Natural killer cell treated with Interleukin-12 subunit alpha and Interleukin-12 subunit beta and Interleukin-15 and Interleukin-18, amount 100 ng/mL, for 72 hours (primary cell): ENCODE measurements around the gene PARP9. TPM values are rescaled to one million over a fixed set of nuclear protein-coding genes. Genes with fewer than 3 reads are reported as not detected.
A peak's percentile ranks its signal among the peaks of the same experiment; 100 is the strongest.
"Not testable (repeated sequence)": the region's sequence is repeated elsewhere in the genome, so short reads cannot be mapped to it uniquely, and the experiment has no call there.

ENCODE experiments used
- ATAC-seq, 2 donors: fragments of 150-1000 bp; cut with Tn5 transposase in 1 of 2; sonication (Bioruptor Pico), chemical (Tn5 transposase) in 1 of 2; 2 replicates each; pipeline ENCODE4 v1.10.0; 2021
- DNase-seq: peaks from one replicate; pipeline ENCODE4 v3.0.0; 2022; ENCODE audit warnings: low spot score
- H3K27ac Mint-ChIP-seq, 2 donors: 1 replicate in 1 of 2; 2 replicates in 1 of 2; pipeline ENCODE4 v1.8.0; 2022; ENCODE audit warnings: mixed read lengths in 2 of 2, mild to moderate bottlenecking in 1 of 2, moderate library complexity in 1 of 2
- H3K27me3 Mint-ChIP-seq, 2 donors: 1 replicate in 1 of 2; 2 replicates in 1 of 2; pipeline ENCODE4 v1.8.0; 2022; ENCODE audit warnings: mixed read lengths in 2 of 2
- H3K36me3 Mint-ChIP-seq: one replicate; pipeline ENCODE4 v1.8.0; 2022; ENCODE audit warnings: mixed read lengths
- H3K4me1 Mint-ChIP-seq, 2 donors: 1 replicate in 1 of 2; 2 replicates in 1 of 2; pipeline ENCODE4 v1.8.0; 2022; ENCODE audit warnings: low read depth in 2 of 2, mixed read lengths in 2 of 2, mild to moderate bottlenecking in 1 of 2
- H3K4me3 Mint-ChIP-seq: one replicate; pipeline ENCODE4 v1.8.0; 2022; ENCODE audit warnings: mixed read lengths
- H3K9me3 Mint-ChIP-seq: 2 replicates; pipeline ENCODE4 v1.8.0; 2022; ENCODE audit warnings: mixed read lengths
- total RNA-seq, 2 donors: library from RNA; stranded (reverse); gene quantifications; one replicate each; pipeline ENCODE4 v1.2.3, GENCODE V29; 2022

The PARP9 gene
- total RNA-seq, 2 donors from 2014 or later: 45.5 to 61.7 TPM

DNA sequence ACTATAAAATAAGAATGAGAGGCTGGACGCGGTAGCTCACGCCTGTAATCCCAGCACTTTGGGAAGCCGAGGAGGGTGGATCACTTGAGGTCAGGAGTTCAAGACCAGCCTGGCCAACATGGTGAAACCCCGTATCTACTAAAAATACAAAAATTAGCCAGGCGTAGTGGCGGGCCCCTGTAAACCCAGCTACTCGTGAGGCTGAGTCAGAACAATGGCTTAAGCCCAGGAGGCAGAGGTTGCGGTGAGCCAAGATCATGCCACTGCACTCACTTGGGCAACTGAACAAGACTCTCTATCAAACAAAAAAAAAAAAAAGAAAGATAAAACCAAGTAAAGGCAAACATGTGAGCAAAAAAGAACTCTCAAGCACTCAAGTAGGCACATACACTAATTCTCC is 55.2 kb downstream of the PARP9 start:
- peaks cover 48 to 72% of the 10 kb centered on the region in 2 donors for H3K4me1 Mint-ChIP-seq
- not testable (repeated sequence) for H3K27ac Mint-ChIP-seq, H3K36me3 Mint-ChIP-seq

DNA sequence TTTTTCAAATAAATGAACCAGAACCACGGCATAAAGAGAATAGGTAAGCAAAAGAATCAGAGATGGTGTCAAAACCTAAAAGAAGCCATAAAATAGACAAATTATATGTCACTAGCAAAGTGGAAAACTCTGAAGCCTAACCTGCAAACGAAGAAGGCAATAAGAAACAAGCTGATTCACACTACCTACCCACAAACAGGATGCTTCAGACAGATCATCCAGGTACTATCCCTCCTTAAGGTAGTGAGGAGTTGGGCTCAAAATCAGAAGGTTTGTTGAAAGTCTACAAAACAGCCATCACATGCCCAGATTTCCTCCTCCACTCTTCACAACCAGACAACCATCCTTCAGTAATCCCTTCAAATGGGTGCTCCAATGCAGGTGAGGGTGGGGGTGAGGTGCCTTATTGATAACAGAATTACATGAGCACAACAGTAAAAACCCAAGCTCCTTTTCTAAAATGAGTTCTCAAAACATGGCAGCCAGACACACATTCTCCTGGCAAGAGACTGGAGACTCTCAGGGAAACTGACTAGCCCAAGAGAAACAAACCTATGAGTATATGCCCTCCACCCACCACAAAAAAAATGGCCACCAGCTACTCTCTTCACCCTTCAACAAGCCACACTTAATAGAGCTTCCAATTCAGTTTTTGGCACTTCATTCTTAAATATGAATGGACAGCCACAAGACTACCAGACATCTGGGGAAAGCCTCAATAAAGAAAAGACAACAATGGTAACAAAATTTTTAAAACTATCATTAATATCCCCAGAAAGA is 55.8 kb downstream of the PARP9 start:
- ATAC-seq (no peak), DNase-seq (no peak)
- Mint-ChIP-seq H3K27me3 (no peaks in the 10 kb centered on the region), H3K9me3 (no peaks in the 10 kb centered on the region), H3K4me3 (no peak overlapping the region), H3K27ac (no peak overlapping the region), H3K4me1 (peaks cover 44 to 71% of the 10 kb centered on the region in 2 donors), H3K36me3 (no peaks in the 10 kb centered on the region)

More for the DNA sequence above, 55.2 kb downstream of the PARP9 start:
- ATAC-seq, H3K9me3 Mint-ChIP-seq, H3K27me3 Mint-ChIP-seq, DNase-seq, H3K4me3 Mint-ChIP-seq: not testable (repeated sequence)

DNA sequence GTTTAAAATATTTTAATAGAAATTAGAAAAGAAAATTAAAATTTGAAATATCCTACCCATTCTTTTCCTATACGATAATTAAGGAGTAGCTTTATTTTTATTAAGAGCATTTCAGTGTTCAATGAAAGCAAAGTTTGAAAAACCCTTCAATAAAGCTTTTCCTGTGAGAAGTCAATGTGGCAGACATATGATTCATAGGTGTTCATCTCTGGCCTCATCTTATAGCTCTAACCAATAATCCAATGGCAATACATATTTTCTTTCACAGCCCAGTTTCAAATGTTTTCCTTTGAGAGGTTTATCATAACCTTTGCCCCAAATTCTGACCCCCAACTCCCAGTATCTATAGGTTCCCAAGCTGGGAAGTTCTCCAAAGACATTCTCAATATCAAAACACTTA is 57.6 kb downstream of the PARP9 start:
- no peak overlapping the region for H3K27ac Mint-ChIP-seq
- ATAC-seq (peak in 1 of 2 donors; percentile 57), DNase-seq (no peak)
- no peaks in the 10 kb centered on the region for H3K36me3 Mint-ChIP-seq
- no peaks in the 10 kb centered on the region for H3K27me3 Mint-ChIP-seq
- H3K4me3 Mint-ChIP-seq: peak overlapping the region; percentile 24
- peaks cover 52 to 77% of the 10 kb centered on the region in 2 donors for H3K4me1 Mint-ChIP-seq
- no peaks in the 10 kb centered on the region for H3K9me3 Mint-ChIP-seq

DNA sequence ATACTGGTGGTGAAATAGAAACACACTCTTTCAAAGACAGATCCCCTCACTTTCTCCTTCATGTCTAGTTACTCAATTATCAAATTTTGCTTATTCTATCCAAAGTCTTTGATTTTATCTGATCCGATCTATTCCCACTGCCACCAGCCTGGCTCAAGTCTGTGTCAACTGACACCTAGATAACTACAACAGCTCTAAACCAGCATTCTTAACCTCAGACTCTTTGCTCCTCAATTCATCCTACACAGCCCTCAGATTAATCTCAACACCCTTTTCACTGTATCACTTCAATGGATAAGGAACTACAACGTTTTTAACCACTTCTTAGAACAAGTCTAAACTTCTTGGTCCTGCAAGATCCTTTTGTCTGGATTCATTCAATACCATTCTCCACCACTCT is 58.4 kb downstream of the PARP9 start:
- Mint-ChIP-seq H3K4me1 (peaks cover 52 to 77% of the 10 kb centered on the region in 2 donors), H3K27ac (no peak overlapping the region), H3K36me3 (no peaks in the 10 kb centered on the region), H3K4me3 (no peak overlapping the region), H3K27me3 (no peaks in the 10 kb centered on the region), H3K9me3 (no peaks in the 10 kb centered on the region)
- no peak for DNase-seq
- no peak for ATAC-seq

DNA sequence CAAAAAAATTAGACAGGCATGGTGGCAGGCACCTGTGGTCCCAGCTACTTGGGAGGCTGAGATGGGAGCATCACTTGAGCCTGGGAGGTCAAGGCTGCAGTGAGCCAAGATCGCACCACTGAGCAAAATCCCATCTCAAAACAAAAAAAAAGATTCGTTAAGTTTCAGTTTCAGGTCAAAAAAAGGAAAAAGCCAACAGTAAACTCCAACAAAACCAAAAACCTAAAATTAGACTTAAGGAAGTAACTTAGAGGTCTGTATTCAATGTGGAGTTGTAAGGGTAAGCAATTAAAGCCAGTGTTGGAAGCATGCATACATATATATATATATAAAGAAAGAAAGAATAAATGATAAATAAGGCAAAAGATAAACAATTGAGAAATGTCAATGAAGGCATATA is 61.2 kb downstream of the PARP9 start:
- no peaks in the 10 kb centered on the region for H3K9me3 Mint-ChIP-seq

DNA sequence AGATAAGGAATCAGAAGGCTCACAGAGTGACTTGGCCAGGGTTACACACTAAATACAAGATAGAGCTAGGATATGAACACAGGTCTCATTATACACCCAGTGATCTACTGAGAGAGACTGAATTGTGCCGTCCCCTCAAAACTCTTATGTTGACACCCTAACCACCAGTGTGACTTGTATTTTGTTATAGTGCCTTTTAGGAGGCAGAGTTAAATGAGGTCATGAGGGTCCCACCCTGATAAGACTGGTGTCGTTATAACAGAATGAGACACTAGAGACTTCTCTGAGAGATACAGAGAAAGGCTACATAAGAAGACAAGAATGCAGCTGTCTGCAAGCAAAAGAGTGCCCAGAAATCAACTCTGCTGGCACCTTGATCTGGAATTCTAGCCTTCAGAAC is 62.0 kb downstream of the PARP9 start:
- peak in 1 of 2 donors; percentile 39 for ATAC-seq
- no peaks in the 10 kb centered on the region for H3K27me3 Mint-ChIP-seq
- peak overlapping the region in 1 of 2 donors; percentile 60 for H3K27ac Mint-ChIP-seq
- H3K9me3 Mint-ChIP-seq: no peaks in the 10 kb centered on the region
- DNase-seq: no peak
- no peak overlapping the region for H3K4me3 Mint-ChIP-seq
- peaks cover 58 to 72% of the 10 kb centered on the region in 2 donors for H3K4me1 Mint-ChIP-seq
- H3K36me3 Mint-ChIP-seq: no peaks in the 10 kb centered on the region

More for the DNA sequence above, 61.2 kb downstream of the PARP9 start:
- ATAC-seq (no peak), DNase-seq (no peak)
- Mint-ChIP-seq H3K36me3 (no peaks in the 10 kb centered on the region), H3K27ac (no peak overlapping the region), H3K4me1 (peaks cover 53 to 68% of the 10 kb centered on the region in 2 donors), H3K27me3 (no peaks in the 10 kb centered on the region), H3K4me3 (no peak overlapping the region)

DNA sequence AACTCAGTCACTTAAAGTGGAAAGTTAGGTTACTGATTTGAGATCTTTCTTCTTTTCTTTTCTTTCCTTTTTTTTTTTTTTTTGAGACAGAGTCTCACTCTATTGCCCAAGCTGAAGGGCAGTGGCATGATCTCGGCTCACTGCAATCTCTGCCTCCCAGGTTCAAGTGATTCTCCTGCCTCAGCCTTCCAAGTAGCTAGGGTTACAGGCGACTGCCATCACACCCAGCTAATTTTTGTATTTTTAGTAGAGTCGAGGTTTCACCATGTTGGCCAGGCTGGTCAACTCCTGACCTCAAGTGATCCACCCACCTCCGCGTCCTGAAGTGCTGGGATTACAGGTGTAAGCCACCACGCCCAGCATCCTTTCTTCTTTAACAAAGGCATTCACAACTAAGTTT is 63.1 kb downstream of the PARP9 start:
- not testable (repeated sequence) for H3K27me3 Mint-ChIP-seq, DNase-seq, H3K9me3 Mint-ChIP-seq, ATAC-seq, H3K4me3 Mint-ChIP-seq, H3K36me3 Mint-ChIP-seq
- H3K27ac Mint-ChIP-seq: peak overlapping the region in 1 of 2 donors; percentile 60
- peaks cover 56 to 67% of the 10 kb centered on the region in 2 donors for H3K4me1 Mint-ChIP-seq

DNA sequence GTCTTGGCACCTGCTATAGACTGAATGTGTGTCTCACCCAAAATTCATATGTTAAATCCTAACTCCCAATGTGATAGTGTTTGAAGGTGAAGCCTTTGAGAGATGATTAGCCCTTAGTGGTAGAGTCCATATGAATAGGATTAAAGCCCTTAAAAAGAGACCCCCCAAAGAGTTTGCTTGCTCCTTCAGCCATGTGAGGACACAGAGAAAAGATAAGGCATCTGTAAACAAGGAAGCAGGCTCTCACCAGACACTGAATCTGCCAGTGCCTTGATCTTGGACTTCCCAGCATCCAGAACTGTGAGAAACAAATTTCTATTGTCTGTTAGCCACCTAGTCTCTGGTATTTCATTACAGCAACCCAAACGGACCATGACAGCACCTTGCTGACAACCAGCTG is 65.9 kb downstream of the PARP9 start:
- H3K4me3 Mint-ChIP-seq: peak overlapping the region; percentile 44
- no peaks in the 10 kb centered on the region for H3K9me3 Mint-ChIP-seq
- H3K27me3 Mint-ChIP-seq: no peaks in the 10 kb centered on the region
- H3K27ac Mint-ChIP-seq: no peak overlapping the region
- no peak for ATAC-seq
- no peak for DNase-seq
- peaks cover 10% of the 10 kb centered on the region for H3K36me3 Mint-ChIP-seq
- peaks cover 48 to 60% of the 10 kb centered on the region in 2 donors for H3K4me1 Mint-ChIP-seq

DNA sequence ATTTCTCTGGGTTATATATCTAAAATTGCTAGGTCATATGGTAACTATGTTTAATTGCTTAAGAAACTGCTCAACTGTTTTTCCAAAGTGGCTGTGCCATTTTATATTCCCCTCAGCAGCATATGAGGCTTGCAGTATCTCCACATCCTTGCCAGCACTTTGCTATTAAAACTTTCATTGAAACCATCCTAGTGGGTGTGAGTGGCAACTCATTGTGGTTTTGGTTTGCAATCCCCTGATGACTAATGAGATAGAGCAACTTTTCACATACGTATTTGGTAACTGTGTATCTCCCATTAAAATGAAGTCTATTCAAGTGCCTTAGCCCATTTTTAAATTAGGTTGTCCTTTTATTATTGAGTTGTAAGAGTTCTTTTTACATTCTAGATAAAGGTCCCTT is 66.7 kb downstream of the PARP9 start:
- no peaks in the 10 kb centered on the region for H3K27me3 Mint-ChIP-seq
- H3K4me1 Mint-ChIP-seq: peaks cover 42 to 57% of the 10 kb centered on the region in 2 donors
- peak; percentile 82 for DNase-seq
- ATAC-seq: peak; percentile 98 to 99
- H3K9me3 Mint-ChIP-seq: no peaks in the 10 kb centered on the region
- H3K27ac Mint-ChIP-seq: no peak overlapping the region
- peak overlapping the region; percentile 44 for H3K4me3 Mint-ChIP-seq
- H3K36me3 Mint-ChIP-seq: peaks cover 14% of the 10 kb centered on the region

DNA sequence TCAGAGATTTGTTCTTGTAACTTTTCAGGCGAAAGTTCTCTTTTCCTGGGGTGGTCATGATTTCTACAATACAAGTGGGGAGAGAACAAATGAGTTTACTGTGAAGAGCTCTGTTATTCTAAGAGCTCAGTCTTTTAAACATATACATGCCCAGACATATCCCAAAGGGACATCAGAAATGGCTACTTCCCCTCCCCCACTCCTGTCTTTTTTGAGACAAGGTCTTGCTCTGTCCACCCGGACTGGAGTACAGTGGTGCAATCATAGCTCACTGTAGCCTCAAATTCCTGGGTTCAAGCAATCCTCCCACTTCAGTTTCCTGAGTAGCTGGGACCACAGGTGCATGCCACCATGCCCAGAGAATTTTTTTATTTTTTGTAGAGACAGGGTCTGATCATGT is 67.6 kb downstream of the PARP9 start:
- Mint-ChIP-seq H3K27ac (no peak overlapping the region), H3K27me3 (no peaks in the 10 kb centered on the region), H3K9me3 (no peaks in the 10 kb centered on the region), H3K4me3 (no peak overlapping the region), H3K4me1 (peaks cover 33 to 48% of the 10 kb centered on the region in 2 donors), H3K36me3 (peaks cover 14% of the 10 kb centered on the region)
- ATAC-seq (no peak), DNase-seq (no peak)

DNA sequence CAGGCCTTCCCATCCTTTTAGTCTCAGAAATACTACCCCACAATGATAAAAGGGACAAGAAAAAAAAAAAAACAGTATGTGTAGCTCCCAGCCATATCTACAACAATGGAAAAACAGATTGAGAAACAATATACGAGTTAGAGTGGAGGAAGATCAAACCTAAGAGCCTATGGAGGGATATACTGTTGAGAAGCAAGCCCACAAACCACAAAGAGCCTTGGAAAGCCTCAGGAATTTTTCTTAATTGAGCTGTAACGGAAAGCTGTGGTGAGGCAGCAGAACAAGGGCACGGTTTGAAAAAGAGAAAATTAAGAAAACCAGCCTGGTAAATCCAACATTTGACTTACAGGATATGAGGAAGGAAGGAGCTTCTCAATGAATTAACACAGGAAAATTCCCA is 70.8 kb downstream of the PARP9 start:
- Mint-ChIP-seq H3K4me3 (no peak overlapping the region), H3K27me3 (no peaks in the 10 kb centered on the region), H3K27ac (no peak overlapping the region), H3K36me3 (peaks cover 14% of the 10 kb centered on the region), H3K4me1 (peaks cover 26 to 30% of the 10 kb centered on the region in 2 donors), H3K9me3 (no peaks in the 10 kb centered on the region)
- DNase-seq (no peak), ATAC-seq (no peak)

DNA sequence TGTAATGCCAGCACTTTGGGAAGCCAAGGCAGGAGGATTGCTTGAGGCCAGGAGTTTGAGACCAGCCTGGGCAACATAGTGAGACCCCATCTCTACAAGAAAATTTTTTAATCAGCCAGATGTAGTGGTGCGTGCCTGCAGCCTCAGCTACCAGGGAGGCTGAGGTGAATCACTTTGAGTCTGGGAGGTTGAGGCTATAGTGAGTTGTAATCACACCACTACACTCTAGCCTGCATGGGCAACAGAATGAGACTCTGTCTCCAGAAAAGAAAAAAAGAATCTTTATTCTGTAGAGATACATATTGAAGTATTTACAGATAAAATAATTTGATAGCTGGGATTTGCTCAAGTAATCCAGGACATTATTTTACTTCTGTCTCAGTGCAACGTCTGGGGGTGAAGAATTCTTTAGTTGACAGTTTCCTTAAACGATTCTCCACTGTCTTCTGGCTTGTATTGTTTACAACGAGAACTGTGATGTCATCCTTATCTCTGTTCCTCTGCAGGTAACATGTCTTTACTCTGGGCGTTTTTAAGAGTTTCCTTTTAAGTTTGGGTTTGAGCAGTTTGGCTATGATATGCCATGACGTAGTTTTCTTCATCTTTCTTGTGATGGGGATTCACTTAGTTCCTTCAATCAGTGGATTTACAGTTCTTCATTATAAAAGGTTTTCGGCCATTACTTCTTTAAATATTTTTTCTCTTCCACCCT is 75.7 kb downstream of the PARP9 start:
- ATAC-seq (no peak), DNase-seq (no peak)
- Mint-ChIP-seq H3K9me3 (no peaks in the 10 kb centered on the region), H3K36me3 (peaks cover 6% of the 10 kb centered on the region), H3K4me1 (peaks cover 20 to 21% of the 10 kb centered on the region in 2 donors), H3K27ac (peak overlapping the region in 1 of 2 donors; percentile 26), H3K4me3 (no peak overlapping the region), H3K27me3 (no peaks in the 10 kb centered on the region)

DNA sequence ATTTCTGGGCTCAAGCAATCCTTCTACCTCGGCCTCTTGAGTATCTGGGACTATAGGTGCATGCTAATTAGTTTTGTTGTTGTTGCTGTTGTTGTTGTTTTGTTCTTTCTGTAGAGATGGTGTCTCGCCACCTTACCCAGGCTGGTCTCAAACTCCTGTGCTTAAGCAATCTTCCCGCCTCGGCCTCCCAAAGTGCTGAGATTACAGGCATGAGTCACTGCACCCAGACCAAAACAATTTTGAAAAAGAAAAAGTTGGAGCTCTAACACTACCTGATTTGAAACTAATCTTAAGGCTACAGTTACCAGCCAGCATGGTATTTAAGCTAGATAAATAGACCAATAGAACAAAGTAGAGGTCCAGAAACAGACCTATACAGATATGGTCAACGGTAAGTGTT is 79.1 kb downstream of the PARP9 start:
- ATAC-seq: no peak
- DNase-seq: no peak
- no peaks in the 10 kb centered on the region for H3K9me3 Mint-ChIP-seq
- H3K4me3 Mint-ChIP-seq: no peak overlapping the region
- H3K4me1 Mint-ChIP-seq: peaks cover 30% of the 10 kb centered on the region in 2 donors
- H3K27me3 Mint-ChIP-seq: no peaks in the 10 kb centered on the region
- no peak overlapping the region for H3K27ac Mint-ChIP-seq
- H3K36me3 Mint-ChIP-seq: no peaks in the 10 kb centered on the region

DNA sequence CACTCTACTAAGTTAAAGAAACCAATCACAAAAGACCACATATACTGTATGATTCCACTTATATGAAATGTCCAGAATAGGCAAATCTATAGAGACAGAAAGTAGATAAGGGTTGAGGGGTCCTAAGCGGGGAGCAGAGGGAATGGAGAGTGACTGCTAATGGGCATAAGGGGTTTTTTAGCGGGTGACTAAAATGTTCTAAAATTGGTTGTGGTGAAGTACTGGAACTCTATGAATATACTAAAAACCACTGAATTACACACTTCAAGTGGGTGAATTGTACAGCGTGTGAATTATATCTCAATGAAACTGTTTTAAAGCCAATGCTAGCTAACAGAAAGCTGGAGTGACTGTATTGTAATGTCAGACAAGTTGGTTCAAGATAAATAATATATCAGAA is 82.7 kb downstream of the PARP9 start:
- no peak for DNase-seq
- peak in 1 of 2 donors; percentile 44 for ATAC-seq
- no peaks in the 10 kb centered on the region for H3K9me3 Mint-ChIP-seq
- peaks cover 30 to 35% of the 10 kb centered on the region in 2 donors for H3K4me1 Mint-ChIP-seq
- H3K27me3 Mint-ChIP-seq: no peaks in the 10 kb centered on the region
- H3K36me3 Mint-ChIP-seq: no peaks in the 10 kb centered on the region
- peak overlapping the region; percentile 4 for H3K4me3 Mint-ChIP-seq
- no peak overlapping the region for H3K27ac Mint-ChIP-seq
